Naive B cell (primary cell): ENCODE measurements around the gene DAPK2. TPM values are rescaled to one million over a fixed set of nuclear protein-coding genes. Genes with fewer than 3 reads are reported as not detected.

Source experiments
- ATAC-seq, 2 donors: fragments of 150-1000 bp; cut with Tn5 transposase; 2 replicates each; pipeline ENCODE4 v1.10.0; 2021; ENCODE audit warnings: low read depth in 2 of 2, mild to moderate bottlenecking in 2 of 2, moderate library complexity in 2 of 2
- DNase-seq: peaks from one replicate; pipeline ENCODE4 v3.0.0; 2022
- H3K27ac Mint-ChIP-seq, 6 donors: one replicate each; pipeline ENCODE4 v1.8.0; 2020 to 2022; ENCODE audit warnings: mild to moderate bottlenecking in 6 of 6, mixed read lengths in 6 of 6, moderate library complexity in 5 of 6, inconsistent platforms in 2 of 6
- H3K27me3 Mint-ChIP-seq, 3 donors: one replicate each; pipeline ENCODE4 v1.8.0; 2021 to 2022; ENCODE audit warnings: mixed read lengths in 3 of 3, mild to moderate bottlenecking in 1 of 3
- H3K36me3 Mint-ChIP-seq, 2 donors: one replicate each; pipeline ENCODE4 v1.8.0; 2020 to 2022; ENCODE audit warnings: mixed read lengths in 2 of 2, inconsistent platforms in 1 of 2, mild to moderate bottlenecking in 1 of 2
- H3K4me1 Mint-ChIP-seq, 3 donors: one replicate each; pipeline ENCODE4 v1.8.0; 2020 to 2022; ENCODE audit warnings: mixed read lengths in 3 of 3, inconsistent platforms in 1 of 3, mild to moderate bottlenecking in 1 of 3, moderate library complexity in 1 of 3
- H3K4me3 Mint-ChIP-seq, 8 donors: one replicate each; pipeline ENCODE4 v1.8.0; 2020 to 2022; ENCODE audit warnings: mild to moderate bottlenecking in 8 of 8, mixed read lengths in 8 of 8, moderate library complexity in 8 of 8, inconsistent platforms in 2 of 8
- H3K9me3 Mint-ChIP-seq, 7 donors: one replicate each; pipeline ENCODE4 v1.8.0; 2020 to 2022; ENCODE audit warnings: mixed read lengths in 7 of 7, mild to moderate bottlenecking in 5 of 7, inconsistent platforms in 2 of 7, moderate library complexity in 1 of 7
- polyA plus RNA-seq, 6 donors: library from polyadenylated mRNA; unstranded; fragments of 300-500 nt; fragmentation: Illumina TruSeq; gene quantifications; one replicate each; pipeline ENCODE4 v1.2.3, GENCODE V29; 2021; ENCODE audit warnings: low read depth in 6 of 6

DAPK2 gene
- polyA plus RNA-seq, 6 donors from 2014 or later: 0.69 to 10.3 (median 0.96) TPM

- Mint-ChIP-seq H3K27me3 (no peaks in the 10 kb centered on the region), H3K4me1 (peaks cover 6 to 10% (median 8%) of the 10 kb centered on the region in 3 donors), H3K4me3 (peak overlapping the region in 1 of 8 donors; percentile 62), H3K9me3 (no peaks in the 10 kb centered on the region), H3K27ac (no peak overlapping the region), H3K36me3 (no peaks in the 10 kb centered on the region)
- ATAC-seq (no peak), DNase-seq (no peak)
Observed at GRCh38 chr15:64029633-64030032, 16.7 kb downstream of the DAPK2 start.

- ATAC-seq (no peak), DNase-seq (no peak)
- H3K9me3 Mint-ChIP-seq: no peaks in the 10 kb centered on the region
- H3K4me1 Mint-ChIP-seq: peaks cover 1 to 5% (median 3%) of the 10 kb centered on the region in 3 donors
- peak overlapping the region in 1 of 6 donors; percentile 78 for H3K27ac Mint-ChIP-seq
- H3K36me3 Mint-ChIP-seq: no peaks in the 10 kb centered on the region
- no peak overlapping the region for H3K4me3 Mint-ChIP-seq
- no peaks in the 10 kb centered on the region for H3K27me3 Mint-ChIP-seq
Observed at GRCh38 chr15:64029110-64029509, 17.2 kb downstream of the DAPK2 start.

- Mint-ChIP-seq H3K27me3 (no peaks in the 10 kb centered on the region), H3K9me3 (no peaks in the 10 kb centered on the region), H3K4me3 (no peak overlapping the region), H3K27ac (peak overlapping the region in 1 of 6 donors; percentile 62), H3K4me1 (peaks cover 0 to 7% (median 0%) of the 10 kb centered on the region in 3 donors), H3K36me3 (no peaks in the 10 kb centered on the region)
- no peak for ATAC-seq
- DNase-seq: no peak
Observed at GRCh38 chr15:64026591-64026990, 19.7 kb downstream of the DAPK2 start.

GRCh38 chr15:64024172-64025050 is 21.9 kb downstream of the DAPK2 start:
- ATAC-seq (no peak), DNase-seq (no peak)
- peaks cover 8 to 9% of the 10 kb centered on the region in 2 donors for H3K36me3 Mint-ChIP-seq
- no peak overlapping the region for H3K4me3 Mint-ChIP-seq
- no peaks in the 10 kb centered on the region for H3K27me3 Mint-ChIP-seq
- H3K9me3 Mint-ChIP-seq: peaks cover 0 to 10% (median 0%) of the 10 kb centered on the region in 7 donors
- H3K4me1 Mint-ChIP-seq: peaks cover 0 to 4% (median 0%) of the 10 kb centered on the region in 3 donors
- H3K27ac Mint-ChIP-seq: no peak overlapping the region

GRCh38 chr15:64023220-64023619 is 23.1 kb downstream of the DAPK2 start:
- Mint-ChIP-seq H3K27me3 (no peaks in the 10 kb centered on the region), H3K4me3 (no peak overlapping the region), H3K9me3 (peaks cover 0 to 10% (median 0%) of the 10 kb centered on the region in 7 donors), H3K4me1 (peaks cover 0 to 4% (median 0%) of the 10 kb centered on the region in 3 donors), H3K27ac (no peak overlapping the region), H3K36me3 (peaks cover 8 to 9% of the 10 kb centered on the region in 2 donors)
- DNase-seq (no peak), ATAC-seq (no peak)

- no peak overlapping the region for H3K27ac Mint-ChIP-seq
- H3K4me3 Mint-ChIP-seq: no peak overlapping the region
- peaks cover 0 to 4% (median 0%) of the 10 kb centered on the region in 3 donors for H3K4me1 Mint-ChIP-seq
- DNase-seq (no peak), ATAC-seq (no peak)
- no peaks in the 10 kb centered on the region for H3K27me3 Mint-ChIP-seq
- H3K36me3 Mint-ChIP-seq: peaks cover 8 to 9% of the 10 kb centered on the region in 2 donors
- peaks cover 0 to 10% (median 0%) of the 10 kb centered on the region in 7 donors for H3K9me3 Mint-ChIP-seq
Observed at GRCh38 chr15:64022571-64022970, 23.7 kb downstream of the DAPK2 start.

- Mint-ChIP-seq H3K4me3 (no peak overlapping the region), H3K27me3 (no peaks in the 10 kb centered on the region), H3K9me3 (peaks cover 0 to 10% (median 0%) of the 10 kb centered on the region in 7 donors), H3K27ac (no peak overlapping the region), H3K36me3 (peaks cover 8 to 9% of the 10 kb centered on the region in 2 donors), H3K4me1 (peaks cover 2 to 4% (median 3%) of the 10 kb centered on the region in 3 donors)
- DNase-seq (no peak), ATAC-seq (no peak)
Observed at GRCh38 chr15:64019764-64020163, 26.5 kb downstream of the DAPK2 start.

- H3K27me3 Mint-ChIP-seq: no peaks in the 10 kb centered on the region
- H3K27ac Mint-ChIP-seq: peak overlapping the region in 1 of 6 donors; percentile 74
- H3K4me1 Mint-ChIP-seq: peaks cover 0 to 5% (median 2%) of the 10 kb centered on the region in 3 donors
- DNase-seq (no peak), ATAC-seq (no peak)
- peaks cover 0 to 10% (median 0%) of the 10 kb centered on the region in 7 donors for H3K9me3 Mint-ChIP-seq
- no peak overlapping the region for H3K4me3 Mint-ChIP-seq
- peaks cover 8 to 9% of the 10 kb centered on the region in 2 donors for H3K36me3 Mint-ChIP-seq
Observed at GRCh38 chr15:64017591-64018163, 28.6 kb downstream of the DAPK2 start.

GRCh38 chr15:64017082-64017588 is 29.1 kb downstream of the DAPK2 start:
- Mint-ChIP-seq H3K36me3 (peaks cover 8 to 9% of the 10 kb centered on the region in 2 donors), H3K4me1 (peaks cover 0 to 5% (median 2%) of the 10 kb centered on the region in 3 donors), H3K4me3 (no peak overlapping the region), H3K9me3 (peaks cover 0 to 10% (median 0%) of the 10 kb centered on the region in 7 donors), H3K27me3 (no peaks in the 10 kb centered on the region), H3K27ac (peak overlapping the region in 1 of 6 donors; percentile 73)
- no peak for ATAC-seq
- no peak for DNase-seq

- Mint-ChIP-seq H3K36me3 (peaks cover 8 to 9% of the 10 kb centered on the region in 2 donors), H3K9me3 (peaks cover 0 to 10% (median 0%) of the 10 kb centered on the region in 7 donors), H3K27ac (peak overlapping the region in 1 of 6 donors; percentile 22), H3K4me3 (no peak overlapping the region), H3K27me3 (no peaks in the 10 kb centered on the region), H3K4me1 (peaks cover 0 to 6% (median 6%) of the 10 kb centered on the region in 3 donors)
- no peak for DNase-seq
- ATAC-seq: no peak
Observed at GRCh38 chr15:64016257-64016656, 30.0 kb downstream of the DAPK2 start.

GRCh38 chr15:64014995-64015394 is 31.3 kb downstream of the DAPK2 start:
- ATAC-seq (no peak), DNase-seq (no peak)
- H3K9me3 Mint-ChIP-seq: no peaks in the 10 kb centered on the region
- H3K27me3 Mint-ChIP-seq: no peaks in the 10 kb centered on the region
- no peak overlapping the region for H3K4me3 Mint-ChIP-seq
- H3K36me3 Mint-ChIP-seq: no peaks in the 10 kb centered on the region
- H3K27ac Mint-ChIP-seq: peak overlapping the region in 3 of 6 donors; percentile 13 to 90 (median 16)
- H3K4me1 Mint-ChIP-seq: peaks cover 8 to 18% (median 18%) of the 10 kb centered on the region in 3 donors

- no peaks in the 10 kb centered on the region for H3K9me3 Mint-ChIP-seq
- peaks cover 20 to 33% (median 33%) of the 10 kb centered on the region in 3 donors for H3K4me1 Mint-ChIP-seq
- H3K27ac Mint-ChIP-seq: peak overlapping the region in 1 of 6 donors; percentile 98
- H3K27me3 Mint-ChIP-seq: no peaks in the 10 kb centered on the region
- H3K36me3 Mint-ChIP-seq: no peaks in the 10 kb centered on the region
- ATAC-seq: no peak
- DNase-seq: no peak
- H3K4me3 Mint-ChIP-seq: no peak overlapping the region
Observed at GRCh38 chr15:64013179-64014062, 32.9 kb downstream of the DAPK2 start.

GRCh38 chr15:64011736-64012135 is 34.5 kb downstream of the DAPK2 start:
- no peaks in the 10 kb centered on the region for H3K27me3 Mint-ChIP-seq
- H3K9me3 Mint-ChIP-seq: no peaks in the 10 kb centered on the region
- H3K36me3 Mint-ChIP-seq: no peaks in the 10 kb centered on the region
- peaks cover 20 to 49% (median 33%) of the 10 kb centered on the region in 3 donors for H3K4me1 Mint-ChIP-seq
- DNase-seq (no peak), ATAC-seq (no peak)
- H3K27ac Mint-ChIP-seq: peak overlapping the region; percentile 46 to 98 (median 82)
- peak overlapping the region in 1 of 8 donors; percentile 64 for H3K4me3 Mint-ChIP-seq
